ENCODE results near the gene EPHB2. TPM values are rescaled to one million over a fixed set of nuclear protein-coding genes. Genes with fewer than 3 reads are reported as not detected.

EPHB2 gene
- total and polyA plus RNA-seq, 2 of the 4 experiments (the other 2 are of a cell fraction), result 52.3 to 58.8 TPM

- Histone ChIP-seq H2AFZ (replicated peaks; ENCODE audit: low read length, poor library complexity) (no peak overlapping the region), H3K79me1 (ENCODE audit: low read depth in 1 of 2, low read length in 2 of 2) (peaks cover 17 to 72% of the 10 kb centered on the region in 2 experiments), H3K56ac (ENCODE audit: extremely low read depth, insufficient read depth, low read length) (no peak overlapping the region), H3K27me3 (ENCODE audit: control insufficient read depth, insufficient read depth, low read length) (no peaks in the 10 kb centered on the region), H3K36me3 (ENCODE audit: control insufficient read depth, insufficient read depth, low read length) (no peaks in the 10 kb centered on the region), H3K9ac (ENCODE audit: low read depth, low read length) (no peak overlapping the region), H3K4me2 (ENCODE audit: low read depth, low read length) (no peak overlapping the region), H4K20me1 (ENCODE audit: insufficient read depth, low read length) (peaks cover 16% of the 10 kb centered on the region; the same call in 1 of the 2 replicates), H4K5ac (ENCODE audit: low read depth, low read length) (no peak overlapping the region), H3K4me3 (ENCODE audit: insufficient read depth, low read depth, low read length) (no peak overlapping the region), H4K8ac (ENCODE audit: low read depth in 2 of 2, low read length in 2 of 2) (no peak overlapping the region), H3K14ac (replicated peaks; ENCODE audit: low read depth, low read length) (no peak overlapping the region), H2AK5ac (ENCODE audit: low read depth, low read length) (no peak overlapping the region), H4K91ac (ENCODE audit: insufficient read depth, low read depth, low read length) (no peak overlapping the region), H2AK9ac (replicated peaks; ENCODE audit: low read depth, low read length, poor library complexity) (no peak overlapping the region), H2BK120ac (ENCODE audit: low read depth, low read length) (no peak overlapping the region), H3K9me1 (ENCODE audit: insufficient read depth, low read length) (peaks cover 27% of the 10 kb centered on the region; the same call in 1 of the 2 replicates), H2BK20ac (ENCODE audit: low read depth, low read length) (no peak overlapping the region), H3K4me1 (ENCODE audit: control insufficient read depth, insufficient read depth, low read length) (0 out of 2 replicates have a peak, but pooled peaks cover 4% of the 10 kb centered on the region), H2BK5ac (ENCODE audit: low read depth, low read length, poor library complexity, severe bottlenecking) (no peak overlapping the region), H2BK15ac (ENCODE audit: low read depth, low read length) (no peak overlapping the region), H3K27ac (ENCODE audit: insufficient read depth, low read length) (no peak overlapping the region), H3K4ac (ENCODE audit: low read depth, low read length) (no peak overlapping the region), H3K9me3 (ENCODE audit: control insufficient read depth, insufficient read depth, low read length) (no peaks in the 10 kb centered on the region), H3K23ac (ENCODE audit: low read depth, low read length) (no peak overlapping the region), H3K18ac (ENCODE audit: low read depth, low read length) (no peak overlapping the region)
- ChIA-PET CTCF (no interaction called here), POLR2A (ENCODE audit: unreplicated experiment) (no interaction called here)
- 86% methylated on average over 7 of the region's 19 CpGs; no CpG with 5 or more reads in 1 of the 2 experiments for WGBS, 2 experiments (ENCODE audit: extremely low coverage in 2 of 2, insufficient read length in 1 of 2)
- intact Hi-C loops (cut with micrococcal nuclease), result no loop called here
- DNase-seq (no peak), ATAC-seq (ENCODE audit: low read depth) (no peak)
- BruUV-seq (replicated peaks), result no TSS peak
- in situ Hi-C loops (cut with MboI; ENCODE audit: low sequenced_read_pairs), result no loop called here
- dilution Hi-C loops (cut with HindIII; ENCODE audit: low sequenced_read_pairs, unreplicated experiment), result no loop called here
- TF ChIP-seq SMC3 (IDR thresholded peaks at IDR 0.05; ENCODE audit: low read depth, low read length), result no peak
- no peak for TF ChIP-seq POLR2A (IDR thresholded peaks at IDR 0.05; ENCODE audit: low read depth, low read length)
- no peak for TF ChIP-seq CTCF (conservative IDR thresholded peaks at IDR 0.05; ENCODE audit: low read depth, low read length)
- TF ChIP-seq NFE2L2 (IDR thresholded peaks at IDR 0.05; ENCODE audit: low read depth, low read length), result no peak
- no peak for TF ChIP-seq BHLHE40 (IDR thresholded peaks at IDR 0.05; ENCODE audit: low read depth, low read length)
- no peak for TF ChIP-seq RFX5 (IDR thresholded peaks at IDR 0.05; ENCODE audit: low read depth, low read length)
- TF ChIP-seq CHD1 (IDR thresholded peaks at IDR 0.05; ENCODE audit: low read depth, low read length), result no peak
- no peak for TF ChIP-seq MAZ (IDR thresholded peaks at IDR 0.05; ENCODE audit: borderline replicate concordance, low read depth, low read length)
- TF ChIP-seq USF2 (IDR thresholded peaks at IDR 0.05; ENCODE audit: low read depth, low read length), result no peak
- no peak for TF ChIP-seq RAD21 (IDR thresholded peaks at IDR 0.05; ENCODE audit: low read length)
- no peak for TF ChIP-seq CEBPB (IDR thresholded peaks at IDR 0.05; ENCODE audit: low read depth, low read length)
- no peak for TF ChIP-seq ELK1 (IDR thresholded peaks at IDR 0.05; ENCODE audit: borderline replicate concordance, low read depth, low read length)
- TF ChIP-seq RCOR1 (IDR thresholded peaks at IDR 0.05; ENCODE audit: insufficient replicate concordance, low read length), result no peak
- TF ChIP-seq FOS (IDR thresholded peaks at IDR 0.05; ENCODE audit: low read depth, low read length), result no peak
- no peak for TF ChIP-seq MXI1 (IDR thresholded peaks at IDR 0.05; ENCODE audit: borderline replicate concordance, low read depth, low read length)
Observed at GRCh38 chr1:22814176-22815042, 103.8 kb downstream of the EPHB2 start.

Data from IMR-90 (cell line).